Stimulated activated CD8-positive, alpha-beta memory T cell treated with anti-CD3 and anti-CD28 coated beads, Interleukin-4, amount 100 ng/mL, for 4 hours (primary cell): ENCODE results near the gene UBE2M.
"Not testable (repeated sequence)": the region's sequence is repeated elsewhere in the genome, so short reads cannot be mapped to it uniquely, and the experiment has no call there.

Experiments used
- DNase-seq, 2 donors: peaks; one replicate each; pipeline ENCODE4 v3.0.0-alpha.2; 2020; ENCODE audit warnings: low read depth in 2 of 2, low spot score in 1 of 2

UBE2M gene

DNA sequence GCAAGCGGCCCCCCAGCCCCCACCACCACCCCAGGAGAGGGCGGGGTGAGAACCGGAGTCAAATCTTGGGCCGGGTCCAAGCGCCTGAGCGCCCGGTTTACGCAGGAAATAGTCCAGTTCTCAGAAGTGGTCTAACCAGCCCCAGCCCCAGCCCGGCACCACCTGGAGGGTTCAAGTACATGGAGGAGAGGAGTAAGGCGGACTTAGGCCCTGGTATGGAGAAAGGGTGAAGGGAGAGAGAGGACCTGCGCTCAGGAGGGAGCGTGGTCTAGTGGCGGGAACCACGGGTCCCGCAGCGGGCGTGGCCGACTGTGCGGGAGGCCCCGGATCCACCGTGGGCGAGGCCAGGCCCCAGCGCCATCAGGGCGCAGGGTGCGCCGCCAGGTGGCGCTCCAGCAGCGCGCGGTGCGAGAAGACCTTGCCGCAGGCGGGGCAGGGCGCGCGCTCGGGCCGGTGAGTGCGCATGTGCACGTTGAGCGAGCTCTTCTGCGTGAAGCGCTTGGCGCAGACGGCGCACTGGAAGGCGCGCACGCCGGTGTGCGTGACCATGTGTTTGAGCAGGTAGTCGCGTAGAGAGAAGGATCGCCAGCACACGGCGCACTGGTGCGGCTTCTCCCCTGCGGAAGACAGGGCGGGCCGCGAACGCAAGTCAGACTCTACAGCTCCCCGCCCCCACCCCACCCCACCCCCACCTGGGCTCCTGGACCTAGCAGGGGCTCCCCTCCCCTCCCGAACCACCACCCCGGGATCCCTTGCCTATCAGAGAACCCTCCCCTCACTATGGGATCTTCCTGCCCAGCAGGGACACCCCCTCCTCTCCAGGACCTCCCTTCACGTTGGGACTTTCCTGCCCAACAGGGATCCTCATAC, 44.5 kb downstream of the UBE2M start:
- DNase-seq: peak; percentile 79 to 85

GRCh38 chr19:58513213-58513693, 45.2 kb downstream of the UBE2M start:
- DNase-seq: no peak

DNA sequence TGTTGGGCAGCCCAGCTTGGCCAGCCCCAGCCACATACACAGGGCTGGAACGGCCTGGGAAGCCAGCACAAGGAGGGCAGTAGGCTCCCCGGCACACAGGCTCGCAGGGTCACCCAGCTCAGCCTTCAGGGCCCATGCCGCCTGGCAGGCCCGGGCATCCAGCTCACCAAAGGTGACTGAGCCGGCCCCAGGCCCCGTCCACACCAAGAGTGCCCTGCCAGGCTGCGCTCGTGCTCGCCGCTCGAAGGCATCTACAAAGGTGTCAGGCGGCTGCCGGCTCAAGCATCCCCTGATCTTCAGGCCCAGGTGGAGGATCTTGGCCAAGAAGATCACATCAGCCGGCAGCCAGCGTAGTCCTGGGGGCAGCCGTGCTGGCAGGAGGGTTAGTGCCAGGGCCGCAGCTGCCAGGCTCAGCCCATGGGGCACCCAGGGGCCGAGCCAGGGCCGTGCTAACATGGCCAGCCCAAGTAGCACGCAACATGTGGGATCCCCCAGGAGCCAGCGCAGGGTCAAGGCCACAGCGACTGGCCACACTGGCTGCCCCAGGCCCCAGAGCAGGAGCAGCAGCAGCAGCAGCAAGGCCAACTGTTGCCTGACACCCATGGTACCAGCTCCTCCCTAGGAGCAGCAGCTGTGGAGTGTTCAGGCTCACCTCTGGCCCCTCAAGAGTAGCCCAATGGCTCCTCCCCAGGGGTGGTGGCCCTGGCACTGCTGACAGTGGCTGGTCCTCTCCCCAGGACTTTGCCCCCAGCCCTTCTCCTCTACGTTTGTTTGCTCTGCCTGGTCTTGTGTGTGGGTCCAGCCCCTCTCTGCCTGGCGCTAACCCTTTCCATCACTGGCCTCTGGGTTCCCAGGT, 46.8 kb downstream of the UBE2M start, which contains the start of gene SLC27A5:
Gene SLC27A5, minus strand, starts transcription at position 640 of the 856 bp plus-strand sequence. Its CDS starts 37 bp downstream, at position 603.
- DNase-seq: no peak

GRCh38 chr19:58510084-58510862, 48.1 kb downstream of the UBE2M start:
- no peak for DNase-seq

GRCh38 chr19:58509731-58510083, 48.7 kb downstream of the UBE2M start:
- DNase-seq: no peak

GRCh38 chr19:58507602-58508223, 50.7 kb downstream of the UBE2M start:
- not testable (repeated sequence) for DNase-seq
